ENCODE measurements around the gene THG1L. TPM values are rescaled to one million over a fixed set of nuclear protein-coding genes. Genes with fewer than 3 reads are reported as not detected.

THG1L gene
- 26.3 and 32.0 TPM in 2 replicates for total RNA-seq

GRCh38 chr5:157731272-157732129 lies at the start of gene THG1L:
Gene THG1L (plus strand): TSS chr5:157731420. CDS start chr5:157731441, 21 bp downstream.

DNA sequence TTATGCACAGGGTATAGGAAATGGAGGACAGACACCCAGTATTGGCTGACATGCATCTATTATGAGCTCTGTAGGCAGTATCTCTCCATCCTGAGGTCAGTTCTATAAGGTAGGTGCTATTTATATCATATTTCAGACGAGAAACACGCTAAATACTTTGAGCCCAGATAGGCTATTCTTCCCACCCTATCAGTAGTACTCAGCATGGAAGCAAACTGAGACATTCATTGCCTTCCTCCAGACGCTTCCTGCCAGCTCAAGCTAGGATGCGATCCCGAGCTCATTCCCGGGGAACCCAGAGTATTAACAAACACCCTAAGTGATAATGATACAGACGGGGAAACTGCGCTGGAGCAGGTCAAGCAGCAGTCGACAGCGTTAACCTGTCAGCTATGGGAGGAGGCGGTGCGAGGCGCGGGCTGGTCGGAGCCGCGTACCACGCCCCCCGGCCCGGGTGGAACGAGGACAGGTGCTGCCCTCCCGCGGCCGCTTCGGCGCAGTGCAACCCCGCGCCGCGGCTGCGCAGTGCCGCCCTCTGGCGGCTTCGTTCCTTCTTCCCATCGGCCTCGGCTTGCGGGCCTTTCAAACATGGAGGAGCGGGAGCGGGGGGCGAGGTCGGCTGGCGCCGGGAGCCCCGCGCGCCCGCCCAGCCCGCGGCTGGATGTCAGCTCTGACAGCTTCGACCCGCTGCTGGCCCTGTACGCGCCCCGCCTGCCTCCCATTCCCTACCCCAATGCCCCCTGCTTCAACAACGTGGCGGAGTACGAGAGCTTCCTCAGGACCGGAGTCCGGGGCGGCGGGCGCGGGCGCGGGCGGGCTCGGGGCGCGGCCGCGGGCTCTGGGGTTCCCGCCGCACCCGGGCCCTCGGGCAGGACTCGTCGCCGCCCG lies 12.2 kb downstream of the THG1L start, which contains the start of gene LSM11:
Gene LSM11 (plus strand): TSS at position 550 of the 888 bp plus-strand sequence. CDS start 39 bp downstream, at position 589.

Other genes starting within 250 kb of the THG1L start
- gene ADAM19, start 155.6 kb upstream of the THG1L start, total RNA-seq: 49.9 and 71.4 TPM in 2 replicates
- 0.12 TPM in 1 of 2 replicates, not detected in the other for gene SOX30, start 79.0 kb upstream of the THG1L start, total RNA-seq
- not detected in 2 replicates for gene C5orf52, start 59.9 kb upstream of the THG1L start, total RNA-seq
- 5.7 and 6.6 TPM in 2 replicates for gene LSM11, start 12.3 kb downstream of the THG1L start, total RNA-seq
- 112 and 113 TPM in 2 replicates for gene CLINT1, start 127.7 kb downstream of the THG1L start, total RNA-seq

All from uterine smooth muscle cell (primary cell).